Activated CD8-positive, alpha-beta memory T cell treated with anti-CD3 and anti-CD28 coated beads, Interleukin-2, amount 50 U/mL, for 24 hours (primary cell): ENCODE data around the gene HP.
"Not testable (repeated sequence)": the region's sequence is repeated elsewhere in the genome, so short reads cannot be mapped to it uniquely, and the experiment has no call there.

ENCODE experiments used
- DNase-seq: peaks from one replicate; pipeline ENCODE4 v3.0.0-alpha.2; 2020; ENCODE audit errors: extremely low read depth

HP gene

DNA sequence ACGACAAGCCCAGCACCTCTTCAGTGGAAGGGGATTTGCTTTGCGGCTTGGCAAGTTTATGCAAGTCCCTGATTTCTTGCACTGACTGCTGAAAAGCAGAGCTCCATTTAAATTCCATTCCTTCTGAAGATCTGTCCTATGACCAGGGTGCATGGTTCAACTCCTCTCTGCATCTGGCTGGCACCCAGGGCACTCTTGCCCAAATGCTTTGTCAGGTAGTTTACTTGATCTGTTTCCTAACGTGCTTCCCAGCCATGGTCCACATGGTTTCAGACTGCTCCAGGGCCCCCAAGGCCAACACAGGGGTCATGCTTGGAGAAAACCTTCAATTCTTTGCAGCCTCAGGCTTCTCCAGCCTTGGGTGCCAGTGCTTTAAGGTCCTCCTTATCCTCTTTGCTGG lies 11.2 kb upstream of the HP start:
- no peak for DNase-seq

DNA sequence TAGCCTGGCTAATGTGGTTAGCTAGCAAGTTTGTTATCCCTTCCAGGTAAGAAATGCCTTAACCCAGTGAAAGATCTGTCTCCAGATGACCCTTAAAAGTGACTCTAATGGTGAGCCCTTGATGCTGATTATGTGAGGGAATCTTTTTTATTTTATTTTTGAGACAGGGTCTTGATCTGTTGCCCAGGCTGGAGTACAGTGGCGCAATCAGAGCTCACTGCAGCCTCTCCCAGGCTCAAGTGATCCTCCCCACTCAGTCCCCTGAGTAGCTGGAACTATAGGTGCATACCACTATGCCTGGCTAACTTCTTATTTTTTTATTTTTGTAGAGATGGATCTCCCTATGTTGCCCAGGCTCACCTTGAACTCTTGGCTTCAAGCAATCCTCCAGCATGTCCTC lies 10.8 kb upstream of the HP start:
- DNase-seq, result no peak

DNA sequence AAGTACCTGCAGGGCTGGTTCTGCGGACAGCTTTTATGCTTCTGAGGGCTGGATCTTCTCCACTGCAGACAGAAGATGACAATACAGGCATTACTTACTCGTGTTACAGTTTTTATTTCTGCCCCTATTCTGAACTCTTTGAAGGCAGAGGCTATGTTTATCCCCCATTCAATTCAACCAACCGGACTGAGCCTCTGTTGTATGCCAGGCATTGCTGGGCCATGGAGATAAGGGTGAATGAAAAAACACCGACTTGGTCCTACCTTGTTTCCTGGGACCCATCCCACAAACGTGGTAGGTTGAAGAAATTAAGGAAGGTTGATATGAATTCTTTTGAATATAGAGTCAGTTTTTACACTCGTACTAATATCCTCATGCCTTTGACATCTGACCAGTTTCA lies 10.0 kb upstream of the HP start:
- no peak for DNase-seq

DNA sequence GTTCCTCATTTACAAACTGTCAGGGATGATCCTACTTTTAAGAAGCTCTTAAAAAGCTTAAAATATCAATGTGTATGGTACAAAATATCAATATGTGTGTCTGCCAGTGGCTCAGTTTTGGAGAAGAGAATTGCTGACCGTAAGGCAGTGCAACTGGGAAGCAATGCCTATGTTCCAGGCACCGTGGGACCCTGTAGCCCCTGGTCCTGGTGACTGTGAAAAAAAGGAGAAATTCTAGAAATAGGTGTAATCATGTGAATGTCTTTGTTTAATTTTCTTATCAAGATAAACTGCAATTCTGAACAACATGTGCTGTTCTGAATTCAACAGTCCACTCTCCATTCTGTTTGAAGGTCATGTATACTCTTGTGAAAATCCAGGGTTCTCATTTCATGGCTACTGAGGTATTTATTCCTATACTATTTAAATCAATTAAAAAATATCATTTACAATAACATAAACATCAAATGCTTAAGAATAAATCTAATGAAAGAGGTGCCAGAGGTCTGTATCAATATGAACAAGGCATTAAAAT lies 9.4 kb upstream of the HP start:
- DNase-seq, result no peak

DNA sequence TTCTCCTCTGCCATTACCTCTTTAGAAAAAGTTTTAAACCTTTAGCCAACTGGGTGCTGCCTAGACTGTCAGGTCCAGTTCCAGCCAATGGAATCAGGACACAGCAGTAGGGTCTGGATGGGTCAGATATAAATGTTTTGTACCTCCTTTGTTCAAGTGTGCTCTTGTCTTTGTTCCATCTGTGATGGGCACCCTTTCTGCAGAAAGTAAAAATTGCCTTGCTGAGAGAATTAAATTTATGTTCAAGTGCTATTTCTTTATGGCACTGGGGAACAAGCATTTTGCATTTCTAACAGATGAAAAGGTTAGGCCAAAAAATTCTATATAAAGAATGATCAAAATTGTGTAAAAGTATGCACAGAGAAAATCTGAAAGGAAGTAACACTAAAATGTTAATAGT lies 5.2 kb upstream of the HP start:
- no peak for DNase-seq

DNA sequence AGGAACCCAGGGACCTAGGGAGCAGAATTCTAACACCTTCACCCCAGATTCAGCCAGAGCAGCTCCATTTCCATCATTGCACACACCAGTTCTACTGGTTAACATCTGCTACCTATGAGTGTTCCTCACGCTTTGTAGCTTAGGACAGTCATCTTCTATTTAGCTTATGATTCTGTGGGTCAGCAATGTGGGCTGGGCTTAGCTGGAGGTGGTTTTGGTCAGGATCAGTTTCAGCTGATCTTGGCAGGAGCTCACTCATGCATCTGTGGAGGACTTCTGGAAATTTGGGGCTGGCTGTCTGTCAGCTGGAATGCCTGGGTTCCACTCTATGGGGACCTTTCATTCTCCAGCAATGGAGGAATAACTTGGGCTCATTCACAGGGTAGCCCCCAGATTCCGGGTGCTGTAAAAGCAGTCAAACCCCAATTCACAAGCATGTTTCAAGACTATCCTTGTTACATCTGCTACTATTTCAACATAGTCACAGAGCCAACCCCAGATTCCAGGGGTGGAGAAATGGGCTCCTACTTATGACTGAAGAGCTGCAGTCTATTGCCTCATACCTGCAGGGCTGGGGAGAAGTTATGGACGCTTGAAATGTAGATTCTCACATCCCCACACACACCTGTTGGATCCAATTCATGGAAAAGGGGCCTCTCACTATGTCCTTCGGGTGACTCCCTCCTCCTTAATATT lies 3.4 kb upstream of the HP start:
- DNase-seq, result no peak

DNA sequence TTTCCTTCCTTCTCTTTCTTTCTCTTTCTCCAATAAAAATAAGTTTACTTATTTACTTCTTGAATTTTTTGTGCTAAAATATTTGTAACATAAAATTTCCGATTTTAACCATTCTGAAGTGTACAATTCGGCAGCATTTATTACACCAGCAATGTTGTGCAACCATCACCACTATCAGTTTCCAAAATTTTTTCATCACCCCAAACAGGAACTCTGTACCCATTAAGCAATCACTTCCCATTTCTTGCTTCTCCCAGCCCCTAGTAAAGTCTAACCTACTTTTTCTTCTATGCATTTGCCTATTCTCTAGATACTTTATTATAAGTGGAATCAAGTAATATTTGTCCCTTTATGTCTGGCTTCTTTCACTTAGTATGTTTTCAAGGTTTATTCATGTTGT lies 2.5 kb upstream of the HP start:
- no peak for DNase-seq

DNA sequence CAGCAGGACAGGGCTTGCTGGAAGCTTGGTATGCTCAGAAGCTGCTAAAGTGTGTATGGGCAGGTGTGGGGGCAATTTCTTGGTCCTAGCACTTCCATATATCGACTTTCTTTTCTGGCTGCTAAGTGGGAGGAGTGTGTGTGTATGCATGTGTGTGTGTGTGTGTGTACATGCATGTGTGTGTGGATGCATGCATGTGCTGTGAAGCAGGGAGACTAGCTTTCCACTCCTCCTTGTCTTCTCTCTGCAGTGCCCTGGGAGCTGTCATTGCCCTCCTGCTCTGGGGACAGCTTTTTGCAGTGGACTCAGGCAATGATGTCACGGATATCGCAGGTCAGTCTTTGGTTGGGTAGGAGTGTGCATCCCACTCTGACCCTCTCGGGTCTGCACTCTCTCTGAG lies 1.6 kb downstream of the HP start:
- no peak for DNase-seq

DNA sequence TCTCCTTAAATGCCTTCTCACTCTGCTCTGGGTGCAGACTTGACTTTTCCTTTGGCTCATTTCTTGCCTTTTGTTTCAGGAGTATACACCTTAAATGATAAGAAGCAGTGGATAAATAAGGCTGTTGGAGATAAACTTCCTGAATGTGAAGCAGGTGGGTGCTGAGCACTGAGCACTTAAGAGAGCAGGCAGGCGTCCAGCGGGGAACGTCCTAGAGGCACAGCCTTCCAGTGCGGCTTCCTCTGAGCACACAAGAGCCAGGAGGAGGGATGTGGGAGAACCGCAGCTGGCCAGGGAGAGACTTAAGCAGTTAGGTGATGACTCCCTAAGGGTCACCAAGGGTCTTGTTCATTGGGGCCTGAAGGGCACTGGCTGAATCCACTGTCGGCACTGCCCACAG lies 3.0 kb downstream of the HP start:
- DNase-seq, result not testable (repeated sequence)

GRCh38 chr16:72059060-72059459 lies 4.8 kb downstream of the HP start:
- not testable (repeated sequence) for DNase-seq

DNA sequence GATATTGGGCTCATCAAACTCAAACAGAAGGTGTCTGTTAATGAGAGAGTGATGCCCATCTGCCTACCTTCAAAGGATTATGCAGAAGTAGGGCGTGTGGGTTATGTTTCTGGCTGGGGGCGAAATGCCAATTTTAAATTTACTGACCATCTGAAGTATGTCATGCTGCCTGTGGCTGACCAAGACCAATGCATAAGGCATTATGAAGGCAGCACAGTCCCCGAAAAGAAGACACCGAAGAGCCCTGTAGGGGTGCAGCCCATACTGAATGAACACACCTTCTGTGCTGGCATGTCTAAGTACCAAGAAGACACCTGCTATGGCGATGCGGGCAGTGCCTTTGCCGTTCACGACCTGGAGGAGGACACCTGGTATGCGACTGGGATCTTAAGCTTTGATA lies 6.1 kb downstream of the HP start:
- DNase-seq, result no peak

DNA sequence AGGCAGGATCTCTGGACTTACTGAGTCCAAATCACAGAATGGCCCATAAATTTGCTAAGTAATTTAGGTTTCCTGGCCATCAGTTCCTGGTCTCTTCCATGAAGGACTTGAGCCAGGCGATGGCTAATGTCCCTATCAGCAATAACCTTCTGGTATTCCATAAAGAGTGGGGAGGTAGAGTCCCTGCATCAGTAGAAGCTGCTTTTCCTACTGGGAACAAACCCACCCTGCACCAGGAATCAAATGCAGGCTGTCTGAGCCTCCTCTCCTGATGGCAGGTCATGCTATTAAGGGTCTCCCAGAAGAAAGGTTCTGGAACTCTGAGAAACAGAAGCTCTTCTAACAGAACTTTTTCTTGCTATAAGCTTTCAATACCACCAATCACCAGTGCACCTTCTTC lies 7.3 kb downstream of the HP start:
- DNase-seq, result no peak

- no peak for DNase-seq
Observed at GRCh38 chr16:72064361-72064894, 10.1 kb downstream of the HP start.

DNA sequence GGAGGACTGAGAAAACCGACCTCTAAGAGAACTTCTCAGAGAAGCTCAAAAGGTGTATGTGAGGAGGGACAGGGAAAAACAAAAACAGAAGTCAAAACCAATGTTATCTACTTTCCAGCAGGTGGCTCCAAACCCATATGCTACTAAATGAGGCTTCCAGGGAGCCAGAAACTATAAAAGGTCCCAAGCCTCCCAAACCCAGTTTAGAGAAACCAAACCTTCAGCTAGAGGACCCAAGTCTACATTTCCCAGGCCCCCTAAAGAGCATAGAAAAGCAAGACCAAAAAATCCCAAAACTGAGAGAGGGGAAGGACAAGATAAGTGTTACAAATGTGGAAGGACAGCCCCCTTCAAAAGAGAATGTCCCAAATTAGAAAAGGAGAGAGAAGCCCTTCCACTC lies 12.4 kb downstream of the HP start:
- DNase-seq, result no peak

- DNase-seq, result no peak
Observed at GRCh38 chr16:72068930-72069329, 14.6 kb downstream of the HP start.

GRCh38 chr16:72072514-72073342 lies 18.4 kb downstream of the HP start:
- no peak for DNase-seq

GRCh38 chr16:72073560-72074230 lies 19.4 kb downstream of the HP start:
- DNase-seq, result no peak

- not testable (repeated sequence) for DNase-seq
Observed at GRCh38 chr16:72075067-72075466, 20.8 kb downstream of the HP start.

GRCh38 chr16:72076991-72077706 lies 22.8 kb downstream of the HP start:
- DNase-seq, result not testable (repeated sequence)

DNA sequence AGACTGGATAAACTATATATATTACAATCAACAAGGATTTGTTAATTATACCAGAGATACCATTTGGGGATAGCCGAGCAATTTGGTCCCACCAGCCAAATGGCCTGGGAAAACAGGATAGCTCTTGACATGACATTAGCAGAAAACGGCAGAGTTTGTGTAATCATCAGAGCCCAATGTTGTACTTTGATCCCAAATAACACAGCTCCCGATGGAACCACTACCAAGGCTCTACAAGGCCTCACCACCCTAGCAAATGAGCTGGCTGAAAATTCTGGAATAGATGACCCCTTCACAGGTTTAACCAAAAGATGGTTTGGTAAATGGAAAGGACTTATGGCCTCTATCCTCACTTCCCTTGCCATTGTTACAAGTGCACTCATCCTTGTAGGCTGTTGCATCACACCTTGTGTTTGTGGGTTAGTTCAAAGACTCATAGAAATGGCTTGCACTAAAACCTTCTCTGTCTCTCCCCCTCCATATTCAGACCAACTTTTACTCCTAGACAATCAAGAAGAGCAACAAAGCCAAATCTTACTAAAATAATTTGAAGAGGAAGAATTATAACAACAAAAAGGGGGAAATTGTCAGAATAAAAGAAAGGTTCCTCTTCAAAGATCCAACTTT lies 29.6 kb downstream of the HP start:
- DNase-seq, result no peak

GRCh38 chr16:72084445-72084844 lies 30.1 kb downstream of the HP start:
- DNase-seq, result no peak
